Measurements from ENCODE around the gene RTCB. TPM values are rescaled to one million over a fixed set of nuclear protein-coding genes. Genes with fewer than 3 reads are reported as not detected.

Gene RTCB
- total RNA-seq, 1 experiment from 2014 or later = 50.9 TPM

- H3K9me3 ChIP-seq (ENCODE audit: control insufficient read depth in 1 of 2, insufficient read depth in 1 of 2, low read depth in 1 of 2, low read length in 2 of 2) = no peaks in the 10 kb centered on the region
- intact Hi-C loops (cut with micrococcal nuclease) = no loop called here
- H3K9ac ChIP-seq (ENCODE audit: low read length) = no peak overlapping the region
- no peaks in the 10 kb centered on the region for H3K79me2 ChIP-seq (ENCODE audit: insufficient read depth, low read length)
- no peaks in the 10 kb centered on the region for H3K9me2 ChIP-seq (ENCODE audit: insufficient read depth)
- H3K27ac ChIP-seq (ENCODE audit: low read depth, low read length) = no peak overlapping the region
- no TSS peak for BruUV-seq (replicated peaks)
- DNase-seq (ENCODE audit: low read depth, low spot score) (no peak), ATAC-seq (0 out of 2 replicates have a peak, but pooled peaks have one; percentile 46)
- H4K20me1 ChIP-seq (ENCODE audit: insufficient read depth) = no peaks in the 10 kb centered on the region
- no peak overlapping the region for H3K4me3 ChIP-seq (replicated peaks in 1 of 2; ENCODE audit: low read depth in 1 of 2, low read length in 2 of 2)
- no peaks in the 10 kb centered on the region for H3K36me3 ChIP-seq (ENCODE audit: control insufficient read depth in 1 of 2, insufficient read depth in 2 of 2, low read length in 2 of 2)
- no peaks in the 10 kb centered on the region for H3K27me3 ChIP-seq (ENCODE audit: insufficient read depth, low read length)
- no peak for TF ChIP-seq ELF1 (IDR thresholded peaks at IDR 0.05; ENCODE audit: borderline replicate concordance, low read depth)
- no peak for TF ChIP-seq POLR2A (IDR thresholded peaks at IDR 0.05; ENCODE audit: borderline replicate concordance, extremely low read depth, insufficient read depth, insufficient read length)
- TF ChIP-seq ZFX (IDR thresholded peaks at IDR 0.05) = no peak
- TF ChIP-seq ZBTB33 (IDR thresholded peaks at IDR 0.05; ENCODE audit: extremely low read depth, insufficient replicate concordance, low read length) = no peak
- no peak for TF ChIP-seq POLR2AphosphoS5 (IDR thresholded peaks at IDR 0.05; ENCODE audit: low read depth, low read length)
- TF ChIP-seq REST (IDR thresholded peaks at IDR 0.05; ENCODE audit: low read depth) = no peak
- TF ChIP-seq JUND (IDR thresholded peaks at IDR 0.05) = no peak
- TF ChIP-seq SIN3A (IDR thresholded peaks at IDR 0.05; ENCODE audit: low read depth) = no peak
- TF ChIP-seq MAX (IDR thresholded peaks at IDR 0.05) = no peak
- no peak for TF ChIP-seq ZNF274 (IDR thresholded peaks at IDR 0.05; ENCODE audit: low read depth, low read length)
- TF ChIP-seq CBX3 (IDR thresholded peaks at IDR 0.05; ENCODE audit: low read depth) = no peak
- TF ChIP-seq RAD21 (IDR thresholded peaks at IDR 0.05; ENCODE audit: low read depth) = no peak
- no peak for TF ChIP-seq FOSL1 (IDR thresholded peaks at IDR 0.05; ENCODE audit: low read depth)
- RAD21 ChIA-PET (ENCODE audit: low non-redundant PET in 1 of 2, low total read pairs in 2 of 2, uncharacterized antibody in 2 of 2, unreplicated experiment in 2 of 2) = no interaction called here
- H3K4me2 ChIP-seq (ENCODE audit: low read length) = no peak overlapping the region
- CTCF ChIA-PET = no interaction called here
- no peak overlapping the region for H2AFZ ChIP-seq (ENCODE audit: low read depth, low read length, poor library complexity, severe bottlenecking)
- POLR2A ChIA-PET = no interaction called here
- H3K4me1 ChIP-seq (ENCODE audit: control insufficient read depth in 1 of 2, insufficient read depth in 2 of 2, low read length in 2 of 2) = no peaks in the 10 kb centered on the region; a peak in 1 of 4 replicates
These were observed 72.6 kb downstream of the RTCB start for GRCh38 chr22:32339190-32340012.
